GM18951 (cell line): Measurements from ENCODE around the gene CLEC16A.

Experiments used
- POLR2A ChIP-seq: IDR thresholded peaks from 4 replicates; pipeline ENCODE4 v1.6.1; 2011; ENCODE audit warnings: mild to moderate bottlenecking; ENCODE audit not compliant: insufficient read length, insufficient read depth; ENCODE audit errors: extremely low read depth
- in situ Hi-C: fragments of 300-500 bp; cut with MboI; formaldehyde crosslinking; loops from one replicate; pipeline ENCODE4 v1.12.0; 2022; ENCODE audit warnings: low sequenced_read_pairs, mixed read lengths, inconsistent platforms; ENCODE audit not compliant: unreplicated experiment

The CLEC16A gene

GRCh38 chr16:11088831-11089230 is 144.5 kb downstream of the CLEC16A start:
- TF ChIP-seq POLR2A, result no peak
- in situ Hi-C loops, result no loop called here

DNA sequence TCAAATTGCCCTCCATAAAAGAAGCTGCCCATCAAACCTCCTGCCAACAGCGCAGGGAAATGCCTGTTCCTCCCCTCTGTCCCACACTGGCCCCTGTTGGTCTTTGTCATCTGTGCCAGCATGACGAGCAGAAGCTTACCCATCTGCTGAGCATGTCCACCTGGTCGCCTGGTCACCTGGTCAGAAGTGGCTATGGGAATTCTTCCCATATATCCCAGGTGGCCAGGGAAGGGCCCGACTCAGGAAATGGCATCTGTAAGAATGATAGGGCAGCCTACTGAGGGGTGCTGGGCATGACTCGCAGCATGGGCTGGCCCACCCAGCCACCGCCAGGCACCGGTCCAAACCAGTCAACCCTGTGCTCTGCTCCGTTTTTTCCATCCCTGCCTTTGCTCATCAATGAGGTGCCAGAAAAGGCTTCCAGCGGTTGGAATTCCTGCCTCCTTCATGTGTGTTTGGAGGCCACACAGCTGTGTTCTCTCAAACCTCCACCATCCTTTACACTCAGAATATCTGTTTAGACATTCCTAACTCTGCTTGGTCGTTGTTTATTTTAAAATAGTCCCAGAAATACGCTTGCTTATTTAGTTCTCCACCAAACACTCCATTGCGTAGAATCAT is 145.2 kb downstream of the CLEC16A start:
- TF ChIP-seq POLR2A, result no peak
- in situ Hi-C loops, result no loop called here

- in situ Hi-C loops, result no loop called here
- no peak for TF ChIP-seq POLR2A
Observed at GRCh38 chr16:11090232-11090631, 145.9 kb downstream of the CLEC16A start.

GRCh38 chr16:11091021-11091785 is 146.8 kb downstream of the CLEC16A start:
- no peak for TF ChIP-seq POLR2A
- in situ Hi-C loops, result no loop called here

GRCh38 chr16:11092788-11093571 is 148.6 kb downstream of the CLEC16A start:
- in situ Hi-C loops, result no loop called here
- no peak for TF ChIP-seq POLR2A

DNA sequence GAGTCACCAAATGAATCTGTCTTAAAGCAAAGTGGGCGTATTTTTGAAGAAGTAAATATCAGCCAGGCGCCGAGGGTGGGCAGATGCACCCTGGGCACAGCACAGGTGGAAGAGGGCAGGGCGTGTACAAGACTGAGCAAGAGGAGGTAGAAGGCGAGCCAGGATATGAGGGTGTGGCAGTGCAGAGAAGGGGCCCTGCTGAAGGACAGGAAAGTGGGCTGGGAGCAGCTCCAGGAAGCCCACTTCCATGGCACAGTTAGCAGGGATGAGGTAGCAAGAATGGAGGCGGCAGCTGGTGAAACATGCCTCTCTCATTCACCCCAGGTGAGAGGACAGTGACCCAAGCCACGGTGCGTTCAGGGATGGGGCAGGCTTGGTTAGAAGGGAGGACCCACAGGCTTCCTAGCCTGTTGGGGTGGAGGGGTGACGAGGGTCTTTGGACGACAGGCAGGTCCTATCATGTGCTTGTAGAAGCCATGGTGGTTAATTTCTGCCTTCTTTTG is 149.3 kb downstream of the CLEC16A start:
- in situ Hi-C loops, result no loop called here
- TF ChIP-seq POLR2A, result no peak

- in situ Hi-C loops, result no loop called here
- TF ChIP-seq POLR2A, result peak; percentile 49
Observed at GRCh38 chr16:11094075-11094856, 149.9 kb downstream of the CLEC16A start.

DNA sequence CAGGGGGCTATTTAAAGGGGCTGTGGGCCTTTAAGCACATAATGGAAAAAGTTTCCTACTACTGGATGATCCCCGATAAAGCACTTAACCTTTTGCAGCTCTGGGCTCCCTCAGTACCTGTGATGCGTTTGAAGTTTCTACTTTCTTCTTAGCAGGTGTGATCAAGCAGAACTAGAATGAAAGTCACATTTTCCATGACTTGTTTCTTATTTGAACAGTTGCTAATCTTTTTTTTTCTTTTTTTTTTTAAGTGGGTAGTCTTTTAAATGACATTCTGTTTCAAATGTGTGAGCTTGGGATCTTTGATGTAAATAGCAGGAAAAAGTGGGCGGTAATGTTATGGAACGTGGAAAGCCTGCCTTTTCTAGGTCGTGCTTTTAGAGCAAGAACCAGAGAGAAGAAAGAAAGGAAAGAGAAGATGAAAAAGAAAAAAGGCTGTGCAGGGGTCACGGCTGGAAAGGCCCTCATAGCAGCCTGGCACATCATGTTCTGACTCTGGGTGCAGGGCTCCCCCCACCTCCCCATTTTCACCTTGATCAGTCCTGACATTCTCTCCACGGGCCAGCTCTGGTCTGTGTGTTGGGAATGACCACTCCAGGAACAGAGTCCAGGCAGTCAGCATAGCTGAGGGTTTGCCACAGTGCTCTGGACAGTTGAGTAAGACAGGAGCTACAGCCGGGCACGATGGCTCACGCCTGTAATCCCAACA is 150.6 kb downstream of the CLEC16A start:
- in situ Hi-C loops, result no loop called here
- no peak for TF ChIP-seq POLR2A

DNA sequence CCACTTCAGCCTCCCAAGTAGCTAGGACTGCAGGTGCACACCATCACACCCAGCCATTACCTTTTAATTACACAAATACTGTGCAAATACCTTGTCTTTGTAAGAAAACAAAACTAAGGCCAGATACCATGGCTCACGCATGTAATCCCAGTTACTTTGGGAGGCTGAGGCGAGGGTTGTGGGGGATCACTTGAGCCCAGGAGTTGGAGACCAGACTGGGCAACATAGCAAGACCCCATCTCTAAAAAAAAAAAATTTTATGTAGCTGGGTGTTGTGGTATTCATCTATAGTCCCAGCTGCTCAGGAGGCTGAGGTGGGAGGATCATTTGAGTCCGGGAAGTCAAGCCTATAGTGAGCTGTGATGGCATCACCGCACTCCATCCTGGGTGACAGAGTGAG is 151.6 kb downstream of the CLEC16A start:
- in situ Hi-C loops, result no loop called here
- TF ChIP-seq POLR2A, result no peak

- TF ChIP-seq POLR2A, result no peak
- in situ Hi-C loops, result no loop called here
Observed at GRCh38 chr16:11097094-11097786, 152.9 kb downstream of the CLEC16A start.

GRCh38 chr16:11097787-11098167 is 153.4 kb downstream of the CLEC16A start:
- no peak for TF ChIP-seq POLR2A
- in situ Hi-C loops, result no loop called here
